GM19452 (cell line): ENCODE results near the gene HAGH.
"Not testable (repeated sequence)": the region's sequence is repeated elsewhere in the genome, so short reads cannot be mapped to it uniquely, and the experiment has no call there.

Source experiments
- ATAC-seq: cut with Tn5 transposase; IDR thresholded peaks from one replicate; pipeline ENCODE4 v1.9.1; 2021; ENCODE audit not compliant: unreplicated experiment

HAGH gene

DNA sequence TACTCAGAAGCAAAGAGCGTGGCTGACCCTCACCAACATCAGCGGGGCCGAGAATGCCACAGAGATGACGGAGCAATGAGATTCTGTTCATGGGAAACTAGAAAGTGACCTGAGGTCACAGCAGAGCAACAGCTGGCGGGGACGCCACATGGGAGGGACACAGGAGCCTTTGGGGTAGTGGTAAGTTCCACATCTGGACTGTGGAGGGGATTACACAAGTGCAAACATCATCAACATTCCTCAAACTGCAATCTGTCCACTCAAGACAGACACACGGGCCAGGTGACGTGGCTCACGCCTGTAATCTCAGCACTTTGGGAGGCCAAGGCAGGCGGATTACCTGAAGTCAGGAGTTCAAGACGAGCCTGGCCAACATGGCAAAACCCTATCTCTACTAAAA, 11.2 kb downstream of the HAGH start:
- ATAC-seq, result no peak

DNA sequence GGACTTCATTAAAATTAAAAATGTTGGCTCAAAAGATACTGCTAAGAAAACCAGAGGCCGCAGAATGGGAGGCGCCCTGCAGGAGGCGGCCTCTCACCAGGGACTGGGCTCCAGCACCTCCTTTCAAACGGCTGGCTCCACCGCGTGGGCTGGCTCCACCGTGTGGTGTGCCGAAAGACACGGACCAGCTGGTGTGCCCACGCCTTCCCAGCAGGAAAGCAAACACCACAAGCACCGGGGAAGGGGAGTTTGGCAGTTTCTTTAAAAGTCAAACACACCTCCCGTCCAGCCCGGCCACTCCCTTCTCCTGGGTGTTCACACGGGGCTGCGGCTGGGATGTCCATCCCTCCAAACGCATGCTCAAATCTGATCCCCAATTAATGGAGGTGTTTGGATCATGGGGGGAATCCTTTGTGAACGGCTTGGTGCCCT, 13.9 kb downstream of the HAGH start:
- ATAC-seq, result no peak

DNA sequence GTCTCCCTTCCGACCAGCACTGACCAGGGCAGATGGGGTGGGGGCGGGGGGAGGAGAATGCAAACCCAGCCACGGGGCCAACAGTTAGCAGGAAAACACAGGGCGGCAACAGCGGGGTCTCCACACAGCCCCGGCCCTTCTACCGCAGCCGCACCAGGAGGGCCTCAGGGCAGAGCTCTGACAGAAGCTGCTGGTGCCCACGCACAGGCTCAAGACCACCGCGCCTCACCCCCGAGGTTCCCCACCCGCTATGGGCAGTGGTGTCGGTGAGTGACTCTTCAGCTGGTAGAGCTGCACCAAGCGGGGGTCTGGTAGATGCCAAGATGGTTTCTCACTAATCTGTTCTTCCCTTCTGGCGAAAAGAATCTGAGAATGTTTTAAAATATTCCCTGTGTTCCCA, 16.1 kb downstream of the HAGH start:
- no peak for ATAC-seq

DNA sequence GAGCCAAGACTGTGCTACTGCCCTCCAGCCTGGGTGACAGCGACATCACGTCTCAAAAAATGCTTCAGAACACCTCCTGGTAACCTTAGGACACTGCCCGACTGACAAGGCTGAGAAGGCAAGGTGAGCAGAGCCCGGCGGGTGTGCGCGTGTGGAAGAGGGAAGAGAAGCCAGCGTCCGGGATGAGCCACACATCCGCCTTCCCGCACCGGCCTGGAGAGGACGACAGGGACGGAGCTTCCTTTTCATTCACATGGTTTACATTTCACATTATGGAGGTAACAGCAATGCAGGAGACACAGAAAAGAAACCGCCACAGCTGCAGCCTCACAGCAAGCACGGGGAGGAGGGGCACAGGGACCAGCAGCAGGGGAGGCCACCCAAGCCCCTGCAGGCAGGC, 16.5 kb downstream of the HAGH start:
- ATAC-seq, result no peak

DNA sequence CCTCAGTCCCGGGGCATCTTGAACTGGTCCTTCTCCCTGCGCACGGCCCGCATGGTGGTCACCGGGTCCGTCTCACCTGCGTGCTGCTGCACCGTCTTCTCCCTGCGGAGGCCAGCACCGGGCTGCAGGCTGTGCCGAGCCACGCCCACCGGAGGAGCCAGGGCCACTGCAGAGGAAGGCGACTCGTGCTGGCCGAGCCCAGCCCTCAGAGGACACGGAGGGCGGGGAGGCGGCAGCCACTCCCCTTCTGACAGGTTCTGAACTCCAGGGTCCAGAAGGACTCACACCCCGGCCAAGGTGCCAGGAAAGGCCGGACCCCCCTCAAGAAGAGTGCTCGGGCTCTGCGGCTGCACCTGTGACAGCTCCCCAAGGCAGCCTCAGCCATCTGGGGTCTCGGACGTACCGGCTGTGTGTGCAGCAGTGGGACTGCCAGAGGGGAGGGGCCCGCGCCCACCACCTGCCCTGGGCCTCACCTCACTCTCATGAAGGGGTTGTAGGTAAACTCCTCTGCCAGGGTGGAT, 17.3 kb downstream of the HAGH start:
- ATAC-seq, result no peak

DNA sequence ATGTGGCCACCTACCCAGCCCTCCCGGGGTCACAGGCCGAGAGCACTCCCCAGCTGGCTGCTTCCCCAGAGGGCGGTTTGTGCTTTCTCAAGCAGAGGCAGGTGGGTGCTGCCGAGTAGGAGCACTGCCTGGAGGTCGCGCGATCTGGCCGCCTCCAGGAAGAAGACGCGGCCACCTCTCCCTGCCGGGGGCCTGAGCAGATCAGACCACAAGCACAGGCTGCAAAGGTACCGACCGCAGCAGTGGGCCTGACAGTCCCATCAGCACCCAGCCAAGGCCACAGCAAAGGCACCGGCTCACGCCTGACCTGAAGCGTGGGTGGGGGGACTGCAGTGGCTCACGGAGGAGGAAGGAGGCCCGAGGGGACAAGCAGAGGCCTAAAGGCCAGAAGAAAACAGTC, 17.9 kb downstream of the HAGH start:
- ATAC-seq, result no peak

DNA sequence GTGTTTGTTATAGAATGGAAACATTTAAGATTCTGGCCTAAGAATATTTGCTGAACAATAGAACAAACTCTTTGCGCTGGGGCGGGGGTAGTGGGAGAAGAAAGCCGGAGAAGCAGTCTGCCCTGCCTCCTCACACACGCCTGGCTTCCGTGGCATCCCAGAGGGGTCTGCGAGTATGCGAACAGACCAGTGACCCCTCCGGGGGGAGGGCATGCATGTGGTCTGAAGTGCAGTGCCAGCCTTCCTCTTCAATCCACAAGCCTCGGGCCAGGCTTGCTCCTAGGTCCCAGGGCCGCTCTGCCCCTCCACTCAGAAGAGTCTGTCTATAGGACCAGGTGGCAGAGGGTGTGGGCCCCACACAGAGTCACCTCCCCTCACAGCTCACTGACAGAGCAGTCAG, 19.0 kb downstream of the HAGH start:
- no peak for ATAC-seq

DNA sequence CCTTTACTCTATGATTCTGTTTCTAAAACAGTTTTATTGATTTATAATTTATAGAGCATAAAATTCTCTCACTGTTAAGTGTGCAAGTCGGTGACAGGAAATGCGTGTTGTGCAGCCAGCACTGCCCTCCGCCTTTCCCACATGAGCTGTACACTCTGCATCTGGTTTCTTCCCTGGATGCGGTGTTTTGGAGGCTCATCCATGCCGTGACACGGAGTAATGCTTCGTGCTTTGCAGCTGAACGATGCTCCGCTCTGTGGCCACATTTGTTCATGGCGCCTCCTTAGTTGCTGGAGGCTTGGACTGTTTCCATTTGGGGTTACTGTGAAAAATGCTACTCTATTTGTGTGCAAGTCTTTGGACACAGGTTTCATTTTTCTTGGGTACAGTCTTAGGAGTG, 25.9 kb downstream of the HAGH start:
- ATAC-seq, result no peak

DNA sequence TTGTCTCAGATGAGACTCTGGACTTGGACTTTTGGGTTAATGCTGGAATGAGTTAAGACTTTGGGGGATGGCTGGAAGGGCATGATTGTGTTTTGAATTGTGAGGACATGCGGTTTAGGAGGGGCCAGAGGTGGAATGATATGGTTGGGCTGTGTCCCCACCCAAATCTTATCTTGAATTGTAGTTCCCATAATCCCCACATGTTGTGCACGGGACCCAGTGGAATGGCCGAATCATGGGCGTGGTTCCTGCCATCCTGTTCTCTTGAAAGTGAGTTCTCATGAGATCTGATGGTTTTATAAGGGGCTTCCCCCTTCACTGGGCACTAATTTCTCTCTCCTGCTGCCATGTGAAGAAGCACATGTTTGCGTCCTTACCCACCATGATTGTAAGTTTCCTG, 27.4 kb downstream of the HAGH start:
- ATAC-seq, result not testable (repeated sequence)

DNA sequence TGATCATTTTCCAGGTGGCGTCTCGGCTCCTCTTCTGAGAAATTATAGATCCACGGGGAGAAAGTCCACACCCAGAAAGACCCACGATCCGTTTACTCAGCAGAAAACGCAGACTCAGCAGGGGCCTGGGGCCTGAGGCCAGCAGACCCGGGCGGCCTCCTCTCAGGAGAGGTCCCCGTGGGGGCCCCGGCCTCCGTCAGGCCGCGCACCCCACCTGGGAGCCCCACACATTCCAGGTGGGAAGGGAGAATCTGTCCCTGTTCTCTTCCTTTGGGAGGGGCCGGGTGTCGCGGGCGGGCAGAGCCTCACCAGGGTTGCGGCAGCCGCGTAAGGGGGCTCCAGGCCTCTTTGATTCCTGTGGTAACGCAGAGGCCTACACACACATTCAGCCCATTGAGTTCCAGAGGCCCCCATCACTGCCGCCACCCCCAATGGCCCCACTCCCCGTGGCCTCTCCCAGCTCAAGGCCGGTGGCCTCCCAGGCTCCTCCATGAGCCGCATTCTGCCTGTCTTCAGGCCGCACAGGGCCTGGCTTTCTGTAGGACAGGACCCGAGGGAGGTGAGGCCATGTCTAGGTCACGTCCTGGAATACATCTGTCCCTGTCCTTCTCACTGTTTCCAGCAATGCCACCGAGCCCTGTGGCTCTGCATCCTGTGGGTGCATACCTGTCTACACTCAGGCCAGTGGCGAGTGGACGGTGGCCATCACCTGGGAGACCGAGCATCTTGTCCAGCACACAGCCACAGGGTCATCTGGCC, 31.5 kb downstream of the HAGH start:
- no peak for ATAC-seq

DNA sequence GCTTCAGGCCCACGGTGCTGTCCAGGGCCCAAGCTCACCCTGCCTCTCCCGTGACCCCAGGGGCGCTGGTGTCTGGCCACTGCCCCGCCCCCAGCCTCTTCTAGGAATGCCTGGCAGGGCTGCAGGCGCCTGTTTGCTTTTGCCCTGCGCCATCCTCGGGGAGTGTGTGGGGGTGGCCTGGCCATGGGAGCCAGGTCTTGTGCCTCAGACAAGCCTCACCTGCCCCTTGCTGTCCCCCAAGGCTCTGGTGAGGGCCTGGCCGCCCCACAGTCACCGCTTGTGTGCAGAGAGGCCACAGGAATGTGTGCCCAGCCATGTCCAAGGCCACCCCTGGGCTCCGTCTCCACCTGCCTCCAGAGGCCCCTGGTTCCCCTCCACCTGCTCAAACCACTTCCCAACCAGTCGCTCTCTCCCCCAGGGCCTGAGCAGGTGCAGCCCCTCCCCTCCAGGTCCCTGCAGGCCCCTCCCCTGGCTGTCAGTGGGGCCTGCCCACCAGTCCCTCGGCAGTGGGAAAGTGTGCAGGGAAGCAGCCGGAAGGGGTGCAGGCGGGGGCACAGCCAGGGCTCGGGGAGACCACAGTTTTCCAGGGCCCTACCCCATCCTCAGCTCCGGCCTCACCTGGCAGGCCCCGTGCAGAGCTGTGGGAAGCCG, 32.3 kb downstream of the HAGH start:
- no peak for ATAC-seq

DNA sequence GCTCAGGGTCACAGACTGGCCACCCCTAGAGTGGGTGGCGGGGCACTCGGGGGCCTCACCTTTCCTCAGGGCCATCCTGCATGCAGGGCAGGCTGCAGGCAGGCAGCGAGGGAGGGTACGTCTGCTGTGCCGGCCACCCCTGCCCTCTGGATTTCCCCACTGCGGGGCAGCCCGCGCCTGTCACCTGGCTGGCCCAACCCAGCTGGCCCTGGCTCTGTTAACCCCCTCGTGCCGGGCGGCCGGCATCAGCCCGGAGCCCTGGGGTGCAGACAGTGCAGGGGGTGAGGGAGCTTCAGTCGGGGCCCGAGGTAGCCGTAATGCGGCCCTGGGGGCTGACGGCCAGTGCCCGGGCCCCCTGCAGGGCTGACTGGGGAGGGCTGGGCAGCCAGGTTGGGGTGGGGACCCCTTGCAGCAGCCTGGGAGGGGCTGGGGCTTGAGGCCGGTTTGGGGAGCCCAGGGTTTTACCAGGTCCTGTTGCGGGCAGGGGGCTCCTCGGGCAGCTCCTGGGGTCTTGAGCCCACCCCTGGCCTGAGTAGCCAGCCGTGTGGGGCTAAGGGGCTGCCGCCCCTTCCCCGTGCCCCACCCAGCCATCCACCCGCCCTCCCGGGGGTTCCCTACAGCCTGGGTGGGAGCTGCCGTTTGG, 32.9 kb downstream of the HAGH start, which contains the start of gene IGFALS:
IGFALS (minus strand) TSS at position 128 of the 643 bp plus-strand sequence; CDS start at position 75, 53 bp downstream.
- no peak for ATAC-seq

DNA sequence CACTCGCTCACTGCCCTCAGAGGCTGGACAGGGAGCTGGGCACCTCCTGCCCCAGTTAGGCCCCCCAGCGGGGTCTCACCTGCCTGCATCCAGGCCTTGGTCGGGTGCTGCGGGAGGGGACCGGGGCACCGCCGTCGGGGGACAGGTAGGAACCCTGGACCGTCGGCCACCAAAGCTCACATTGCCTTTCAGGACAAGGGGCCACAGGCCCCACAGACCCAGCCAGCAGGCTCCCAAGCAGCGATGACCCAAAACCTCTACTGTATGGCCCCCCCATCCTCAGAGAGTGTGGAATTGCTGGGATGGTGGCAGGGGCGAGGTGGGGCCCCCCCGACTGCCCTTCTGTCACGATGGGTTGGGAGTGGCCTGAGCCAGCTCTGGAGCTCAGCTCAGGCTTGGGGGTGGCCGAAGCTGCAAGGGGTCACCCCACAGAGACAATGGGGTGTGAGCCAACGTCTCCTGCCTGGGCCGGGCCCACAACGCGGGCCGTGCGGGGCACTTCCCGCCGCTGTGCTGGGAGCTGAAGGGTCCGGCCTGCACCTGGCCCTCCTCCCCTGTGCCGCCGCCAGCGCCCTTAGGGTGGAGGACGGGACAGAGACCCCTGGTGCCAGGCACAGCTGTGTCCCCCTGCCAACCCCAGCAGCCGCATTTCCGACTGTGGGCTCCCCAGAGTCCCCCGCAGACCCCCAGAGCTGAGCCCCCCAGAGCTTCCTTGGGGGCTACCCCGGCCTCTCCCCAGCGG, 33.6 kb downstream of the HAGH start:
- ATAC-seq, result no peak

DNA sequence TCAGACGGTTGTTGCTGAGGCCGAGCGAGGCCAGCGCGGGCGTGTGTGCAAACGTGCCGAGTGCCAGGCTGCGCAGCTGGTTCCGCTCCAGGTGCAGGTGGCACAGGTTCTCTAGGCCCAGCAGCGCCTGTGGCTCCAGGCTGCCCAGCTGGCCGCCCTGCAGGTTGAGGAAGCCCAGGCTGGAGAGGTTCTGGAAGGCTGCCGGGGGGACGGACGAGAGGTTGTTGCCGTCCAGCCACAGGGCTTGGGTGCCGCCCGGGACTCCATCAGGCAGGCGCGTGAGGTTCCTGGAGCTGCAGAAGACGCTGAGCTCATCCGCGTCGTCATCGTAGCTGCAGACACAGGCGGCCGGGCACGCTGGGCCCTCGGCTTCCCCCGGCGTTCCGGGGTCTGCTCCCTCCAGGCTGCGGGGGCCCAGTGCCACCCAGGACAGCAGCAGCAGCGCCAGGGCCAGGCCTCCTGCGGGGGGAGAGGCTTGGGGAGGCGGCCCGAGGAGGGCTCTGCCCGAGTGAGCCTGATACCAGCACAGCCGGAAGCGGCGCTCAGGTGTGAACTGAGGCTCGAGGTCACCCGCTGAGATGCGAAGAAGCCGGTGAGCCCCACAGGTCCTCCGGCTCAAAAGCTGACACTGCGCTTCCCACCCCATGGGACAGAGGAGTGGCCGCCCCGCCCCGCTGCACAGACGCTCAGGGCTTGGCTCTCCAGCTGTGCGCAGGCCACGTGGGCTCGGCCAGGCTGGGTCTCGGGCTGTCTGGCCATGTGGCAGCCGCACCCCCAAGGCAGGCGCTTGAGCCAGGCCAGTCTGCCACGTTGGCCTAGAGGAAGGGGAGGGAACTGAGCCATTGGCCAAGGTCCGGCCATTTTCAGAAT, 34.4 kb downstream of the HAGH start:
- no peak for ATAC-seq

DNA sequence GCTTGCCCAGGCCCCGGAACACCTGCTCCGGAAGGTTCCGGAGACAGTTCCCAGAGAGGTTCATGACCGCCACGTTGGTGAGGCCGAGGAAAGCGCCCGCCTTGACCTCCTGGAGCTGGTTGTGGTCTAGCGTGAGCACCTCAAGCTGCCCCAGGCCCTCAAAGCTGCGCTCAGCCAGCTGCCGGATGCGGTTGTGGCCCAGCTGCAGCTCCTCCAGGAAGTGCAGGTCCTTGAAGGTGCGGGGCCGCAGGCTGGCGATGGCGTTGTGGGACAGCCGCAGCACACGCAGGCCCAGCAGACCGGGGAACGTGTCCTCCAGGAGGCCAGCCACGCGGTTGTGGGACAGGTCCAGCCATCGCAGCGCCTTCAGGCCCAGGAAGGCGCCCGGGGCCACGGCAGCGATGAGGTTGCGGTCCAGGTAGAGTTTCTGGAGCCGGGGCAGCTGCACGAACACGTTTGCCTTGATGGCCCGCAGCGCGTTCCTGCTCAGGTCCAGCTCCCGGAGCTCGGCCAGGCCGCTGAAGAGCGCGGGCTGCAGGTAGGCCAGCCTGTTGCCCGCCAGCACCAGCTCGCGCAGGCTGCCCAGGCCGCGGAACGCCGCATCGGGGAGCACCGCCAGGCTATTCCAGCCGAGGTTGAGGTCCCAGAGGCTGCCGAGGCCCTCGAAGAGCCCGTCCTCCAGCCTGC, 35.2 kb downstream of the HAGH start:
- no peak for ATAC-seq

DNA sequence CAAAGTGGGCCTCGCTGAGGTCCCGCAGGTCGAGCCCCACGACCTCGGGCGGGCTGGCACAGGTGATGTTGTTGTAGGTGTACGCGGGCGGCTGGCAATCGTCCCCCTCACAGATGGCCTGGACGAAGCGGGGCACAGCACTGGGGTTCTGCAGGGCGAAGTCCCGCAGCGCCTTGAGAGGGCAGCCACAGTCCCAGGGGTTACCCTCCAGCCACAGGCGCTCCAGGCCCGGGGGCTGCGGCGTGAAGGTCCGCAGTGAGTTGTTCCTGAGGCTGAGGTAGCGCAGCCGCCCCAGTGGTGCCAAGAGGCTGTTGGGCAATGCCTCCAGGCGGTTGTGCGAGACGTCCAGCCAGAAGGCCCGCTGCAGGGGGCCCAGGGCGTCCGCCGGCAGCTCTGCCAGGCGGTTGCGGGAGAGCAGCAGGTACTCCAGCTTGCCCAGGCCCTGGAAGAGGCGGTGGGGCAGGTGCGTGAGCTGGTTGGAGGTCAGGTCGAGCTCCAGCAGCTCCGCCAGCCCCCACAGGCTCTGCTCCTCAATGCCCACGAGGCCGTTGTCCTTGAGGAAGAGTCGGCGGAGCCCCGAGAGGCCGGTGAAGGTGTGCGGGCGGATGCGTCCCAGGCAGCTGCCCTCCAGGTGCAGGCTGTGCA, 35.9 kb downstream of the HAGH start:
- no peak for ATAC-seq

DNA sequence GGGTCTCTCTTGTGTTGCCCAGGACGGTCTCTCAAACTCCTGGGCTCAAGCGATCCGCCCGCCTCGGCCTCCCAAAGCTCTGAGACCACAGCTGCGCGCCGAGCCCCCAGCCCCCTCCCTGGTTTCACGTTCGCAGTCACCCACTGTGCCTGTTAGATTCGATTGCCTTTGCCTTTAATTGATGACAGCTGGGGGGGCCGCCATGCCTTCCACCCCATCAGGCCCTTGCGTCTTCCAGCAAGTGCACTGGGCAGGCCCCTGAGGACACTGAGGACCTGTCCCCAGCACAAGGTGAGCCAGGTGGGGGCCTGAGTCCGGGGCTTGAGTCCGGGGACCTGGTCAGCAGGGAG, 36.4 kb downstream of the HAGH start:
- no peak for ATAC-seq

DNA sequence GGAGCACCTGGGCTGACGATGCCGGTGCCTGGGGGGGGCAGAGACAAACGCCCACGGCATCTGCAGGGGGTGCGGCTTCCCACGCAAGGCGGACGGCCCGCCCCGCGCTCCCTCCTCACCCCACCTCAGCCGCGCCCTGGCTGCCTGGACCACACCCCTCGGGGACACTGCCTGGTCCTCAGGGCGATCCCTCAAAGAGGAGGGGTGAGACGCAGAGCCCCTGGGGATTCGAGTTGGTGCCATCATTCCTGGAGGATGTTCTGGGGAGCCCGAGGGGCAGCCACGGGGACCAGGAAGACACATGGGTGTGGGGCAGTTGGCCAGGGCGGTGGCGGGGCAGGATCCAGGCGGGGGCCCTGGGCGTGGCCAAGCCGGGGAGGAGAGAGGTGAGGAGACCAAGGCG, 37.0 kb downstream of the HAGH start:
- ATAC-seq, result no peak

DNA sequence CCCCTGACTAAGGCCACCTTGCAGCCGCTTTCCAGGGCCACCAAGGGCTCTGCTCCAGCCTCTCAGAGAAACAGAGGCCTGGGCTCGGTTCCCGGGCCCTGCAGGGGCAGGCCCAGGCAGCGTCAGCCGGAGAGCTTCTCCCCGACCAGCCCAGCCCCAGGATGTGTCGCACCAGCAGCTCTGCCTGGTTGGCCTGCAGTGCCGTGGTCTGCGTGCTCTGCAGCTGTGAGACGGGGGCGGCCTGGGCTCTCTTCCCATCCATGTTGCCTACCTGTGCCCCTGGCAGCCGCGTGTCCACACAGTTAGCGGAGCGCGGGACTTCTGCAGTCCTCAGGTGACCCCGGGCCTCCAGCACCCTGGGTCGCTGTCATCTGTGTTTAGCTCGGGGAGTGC, 37.9 kb downstream of the HAGH start:
- no peak for ATAC-seq
